EH (cell line): ENCODE data around the gene CACNG7.
A peak's percentile ranks its signal among the peaks of the same experiment; 100 is the strongest.
"Not testable (repeated sequence)": the region's sequence is repeated elsewhere in the genome, so short reads cannot be mapped to it uniquely, and the experiment has no call there.

Source experiments
- DNase-seq: peaks from one replicate; pipeline ENCODE4 v3.0.0-alpha.2; 2015; ENCODE audit warnings: low read depth

CACNG7 gene

GRCh38 chr19:53906211-53907192, 2.6 kb upstream of the CACNG7 start:
- peak; percentile 24 for DNase-seq

GRCh38 chr19:53907193-53907581, 1.9 kb upstream of the CACNG7 start:
- no peak for DNase-seq

- DNase-seq = no peak
Measured at GRCh38 chr19:53907690-53908089, 1.4 kb upstream of the CACNG7 start.

- peak; percentile 50 for DNase-seq
Measured at GRCh38 chr19:53908106-53908934, 758 bp upstream of the CACNG7 start.

GRCh38 chr19:53909471-53910169, 542 bp downstream of the CACNG7 start:
- DNase-seq = no peak

GRCh38 chr19:53910170-53910518, 1.1 kb downstream of the CACNG7 start:
- DNase-seq = no peak

- DNase-seq = no peak
Measured at GRCh38 chr19:53912653-53913052, 3.6 kb downstream of the CACNG7 start.

- no peak for DNase-seq
Measured at GRCh38 chr19:53915000-53915399, 5.9 kb downstream of the CACNG7 start.

- DNase-seq = no peak
Measured at GRCh38 chr19:53916004-53916403, 6.9 kb downstream of the CACNG7 start.

- no peak for DNase-seq
Measured at GRCh38 chr19:53917356-53917755, 8.3 kb downstream of the CACNG7 start.

GRCh38 chr19:53927739-53928138, 18.7 kb downstream of the CACNG7 start:
- peak; percentile 60 for DNase-seq

GRCh38 chr19:53936029-53936428, 27.0 kb downstream of the CACNG7 start:
- no peak for DNase-seq

- peak; percentile 7 for DNase-seq
Measured at GRCh38 chr19:53942001-53942786, 33.1 kb downstream of the CACNG7 start.

GRCh38 chr19:53944416-53944815, 35.3 kb downstream of the CACNG7 start:
- no peak for DNase-seq

GRCh38 chr19:53944933-53945332, 35.9 kb downstream of the CACNG7 start:
- DNase-seq = no peak

GRCh38 chr19:53945441-53945840, 36.4 kb downstream of the CACNG7 start:
- DNase-seq = peak; percentile 7

- no peak for DNase-seq
Measured at GRCh38 chr19:53945998-53946397, 36.9 kb downstream of the CACNG7 start.

GRCh38 chr19:53947624-53948023, 38.5 kb downstream of the CACNG7 start:
- peak; percentile 4 for DNase-seq

- DNase-seq = not testable (repeated sequence)
Measured at GRCh38 chr19:53948611-53949010, 39.5 kb downstream of the CACNG7 start.

- DNase-seq = no peak
Measured at GRCh38 chr19:53951436-53951835, 42.4 kb downstream of the CACNG7 start.

- no peak for DNase-seq
Measured at GRCh38 chr19:53951947-53952346, 42.9 kb downstream of the CACNG7 start.

GRCh38 chr19:53953383-53953782, 44.3 kb downstream of the CACNG7 start:
- DNase-seq = no peak
